PC-3 (cell line): Measurements from ENCODE around the gene FOXO4. TPM values are rescaled to one million over a fixed set of nuclear protein-coding genes. Genes with fewer than 3 reads are reported as not detected.

Source experiments
- ATAC-seq: fragments of 200-7000 bp; cut with Tn5 transposase; 2 replicates; pipeline ENCODE4 v1.9.1; 2020; ENCODE audit warnings: mild to moderate bottlenecking, moderate library complexity
- BruUV-seq: library from RNA; stranded (reverse); fragments of 400-500 nt; replicated peaks from 2 replicates; lab custom pipeline; 2021; lab: Mats Ljungman, UMichigan
- CTCF ChIA-PET: fragments of 300-600 bp; sonication (Branson Sonifier 250); formaldehyde crosslinking; loops from one replicate; lab custom pipeline; 2022; ENCODE audit warnings: antibody characterized with exemption; lab: Charles Lee
- POLR2A ChIA-PET: fragments of 300-600 bp; sonication (Branson Sonifier 250); formaldehyde crosslinking; loops from one replicate; lab custom pipeline; 2022; ENCODE audit warnings: antibody characterized with exemption; ENCODE audit not compliant: unreplicated experiment; lab: Charles Lee
- DNase-seq: peaks from one replicate; pipeline ENCODE4 v3.0.0-alpha.2; 2015
- H2AFZ ChIP-seq: fragments of 300-600 bp; sonication (generic); 2 replicates; pipeline ENCODE4 v1.6.0; 2016; ENCODE audit warnings: antibody characterized with exemption, low read length
- H3F3A ChIP-seq: fragments of 300-600 bp; sonication (generic); one replicate; pipeline ENCODE4 v1.6.0; 2017; ENCODE audit warnings: antibody characterized with exemption, low read length, control low read depth, mild to moderate bottlenecking; ENCODE audit not compliant: unreplicated experiment
- H3K27ac ChIP-seq: fragments of 300-600 bp; sonication (generic); 2 replicates; pipeline ENCODE4 v1.5.1; 2016; ENCODE audit warnings: mild to moderate bottlenecking, low read length
- H3K27me3 ChIP-seq: fragments of 300-600 bp; sonication (generic); 2 replicates; pipeline ENCODE4 v1.6.1; 2016; ENCODE audit warnings: low read length, mixed read lengths
- H3K36me3 ChIP-seq: fragments of 300-600 bp; sonication (generic); 2 replicates; pipeline ENCODE4 v1.6.1; 2016; ENCODE audit warnings: low read depth, mixed run types, low read length, mixed read lengths
- H3K4me1 ChIP-seq: fragments of 300-600 bp; sonication (generic); 2 replicates; pipeline ENCODE4 v1.5.1; 2016; ENCODE audit warnings: low read length; ENCODE audit not compliant: insufficient read depth
- H3K4me2 ChIP-seq: fragments of 300-600 bp; sonication (generic); 2 replicates; pipeline ENCODE4 v1.6.0; 2016; ENCODE audit warnings: low read length
- H3K4me3 ChIP-seq: fragments of 300-600 bp; sonication (generic); 2 replicates; pipeline ENCODE4 v1.5.1; 2016; ENCODE audit warnings: mild to moderate bottlenecking, low read length, mixed read lengths
- H3K79me2 ChIP-seq: fragments of 300-600 bp; sonication (generic); 2 replicates; pipeline ENCODE4 v1.6.1; 2017; ENCODE audit warnings: low read length, mixed read lengths
- H3K9ac ChIP-seq: fragments of 300-600 bp; sonication (generic); 2 replicates; pipeline ENCODE4 v1.6.0; 2016; ENCODE audit warnings: mild to moderate bottlenecking, low read length
- H3K9me2 ChIP-seq: fragments of 300-600 bp; sonication (generic); replicated peaks from 2 replicates; pipeline ENCODE4 v1.6.1; 2016; ENCODE audit warnings: mixed run types, low read length, mixed read lengths
- H3K9me3 ChIP-seq: fragments of 300-600 bp; sonication (generic); 2 replicates; pipeline ENCODE4 v1.6.1; 2016; ENCODE audit warnings: low read length, mixed read lengths
- H4K20me1 ChIP-seq: fragments of 300-600 bp; sonication (generic); 2 replicates; pipeline ENCODE4 v1.6.1; 2016; ENCODE audit warnings: low read length, mixed read lengths
- CTCF ChIP-seq: fragments of 300-600 bp; sonication (generic); conservative IDR thresholded peaks from 2 replicates; pipeline ENCODE4 v1.5.1; 2017; ENCODE audit warnings: antibody characterized with exemption, low read depth, mild to moderate bottlenecking, low read length
- EZH2 ChIP-seq: fragments of 300-600 bp; sonication (generic); IDR thresholded peaks from one replicate; pipeline ENCODE4 v1.6.1; 2017; ENCODE audit warnings: antibody characterized with exemption, mild to moderate bottlenecking, low read length; ENCODE audit not compliant: unreplicated experiment
- EZH2phosphoT487 ChIP-seq: fragments of 300-600 bp; sonication (generic); IDR thresholded peaks from 2 replicates; pipeline ENCODE4 v1.6.1; 2018; ENCODE audit warnings: mild to moderate bottlenecking, antibody characterized with exemption, low read length, borderline replicate concordance
- intact Hi-C: fragments of 100-400 bp; cut with micrococcal nuclease; formaldehyde crosslinking; loops from 2 replicates; pipeline ENCODE4 v1.9.0; 2023
- total RNA-seq: library from RNA; depleted of rRNA; stranded (reverse); fragments of >200 nt; gene quantifications from 2 replicates; pipeline ENCODE4 v1.2.3, GENCODE V29; 2014

The FOXO4 gene
- total RNA-seq, 1 experiment from 2014 or later, result 5.1 TPM

- Histone ChIP-seq H3K4me1 (no peaks in the 10 kb centered on the region), H3F3A (no peaks in the 10 kb centered on the region), H3K36me3 (no peaks in the 10 kb centered on the region), H2AFZ (no peak overlapping the region), H3K9me2 (no peaks in the 10 kb centered on the region), H3K4me2 (no peak overlapping the region), H3K9ac (no peak overlapping the region), H3K27ac (no peak overlapping the region), H3K79me2 (no peaks in the 10 kb centered on the region), H3K4me3 (no peak overlapping the region), H3K27me3 (no peaks in the 10 kb centered on the region), H4K20me1 (no peaks in the 10 kb centered on the region), H3K9me3 (no peaks in the 10 kb centered on the region)
- no TSS peak for BruUV-seq
- intact Hi-C loops, result no loop called here
- ATAC-seq (no peak), DNase-seq (no peak)
- ChIA-PET POLR2A (no interaction called here), CTCF (no interaction called here)
- TF ChIP-seq EZH2phosphoT487, result no peak
- no peak for TF ChIP-seq EZH2
- TF ChIP-seq CTCF, result no peak
These were observed 10.0 kb downstream of the FOXO4 start for GRCh38 chrX:71105628-71106027.

GRCh38 chrX:71106427-71106826 is 10.8 kb downstream of the FOXO4 start, which contains the start of gene CXorf65:
TSS of gene CXorf65 (minus strand) at chrX:71106740. CDS start at chrX:71106556, 184 bp downstream.
- Histone ChIP-seq H4K20me1 (no peaks in the 10 kb centered on the region), H3K4me1 (no peaks in the 10 kb centered on the region), H3K9me2 (no peaks in the 10 kb centered on the region), H3K4me3 (no peak within 1 kb of the TSS), H3K4me2 (no peak within 1 kb of the TSS), H3F3A (no peaks in the 10 kb centered on the region), H3K9ac (no peak within 1 kb of the TSS), H3K27me3 (no peaks in the 10 kb centered on the region), H3K27ac (no peak within 1 kb of the TSS), H2AFZ (no peak within 1 kb of the TSS), H3K79me2 (no peaks in the 10 kb centered on the region), H3K9me3 (no peaks in the 10 kb centered on the region), H3K36me3 (no peaks in the 10 kb centered on the region)
- TF ChIP-seq CTCF (no peak), EZH2phosphoT487 (no peak), EZH2 (no peak)
- ATAC-seq (no peak), DNase-seq (no peak)
- CTCF ChIA-PET, result no interaction called here
- intact Hi-C loops, result no loop called here
- BruUV-seq, result no TSS peak
- POLR2A ChIA-PET, result no interaction called here

- BruUV-seq, result no TSS peak
These were observed 11.6 kb downstream of the FOXO4 start for GRCh38 chrX:71107245-71107644.

More at GRCh38 chrX:71107245-71107644, 11.6 kb downstream of the FOXO4 start:
- no peak overlapping the region for H3K4me3 ChIP-seq
- no peak overlapping the region for H3K27ac ChIP-seq
- no peak for DNase-seq
- H4K20me1 ChIP-seq, result no peaks in the 10 kb centered on the region
- no peaks in the 10 kb centered on the region for H3K27me3 ChIP-seq
- H3F3A ChIP-seq, result no peaks in the 10 kb centered on the region
- intact Hi-C loops, result no loop called here
- ChIA-PET POLR2A (no interaction called here), CTCF (no interaction called here)
- H3K9me2 ChIP-seq, result no peaks in the 10 kb centered on the region
- H3K79me2 ChIP-seq, result no peaks in the 10 kb centered on the region
- TF ChIP-seq CTCF, result no peak
- no peak for TF ChIP-seq EZH2phosphoT487
- TF ChIP-seq EZH2, result no peak
- no peak overlapping the region for H3K9ac ChIP-seq
- no peak overlapping the region for H2AFZ ChIP-seq
- H3K4me2 ChIP-seq, result no peak overlapping the region
- no peaks in the 10 kb centered on the region for H3K9me3 ChIP-seq
- no peaks in the 10 kb centered on the region for H3K36me3 ChIP-seq
- no peak for ATAC-seq
- no peaks in the 10 kb centered on the region for H3K4me1 ChIP-seq
